ENCODE data around the gene FANCE.

The FANCE gene

DNA sequence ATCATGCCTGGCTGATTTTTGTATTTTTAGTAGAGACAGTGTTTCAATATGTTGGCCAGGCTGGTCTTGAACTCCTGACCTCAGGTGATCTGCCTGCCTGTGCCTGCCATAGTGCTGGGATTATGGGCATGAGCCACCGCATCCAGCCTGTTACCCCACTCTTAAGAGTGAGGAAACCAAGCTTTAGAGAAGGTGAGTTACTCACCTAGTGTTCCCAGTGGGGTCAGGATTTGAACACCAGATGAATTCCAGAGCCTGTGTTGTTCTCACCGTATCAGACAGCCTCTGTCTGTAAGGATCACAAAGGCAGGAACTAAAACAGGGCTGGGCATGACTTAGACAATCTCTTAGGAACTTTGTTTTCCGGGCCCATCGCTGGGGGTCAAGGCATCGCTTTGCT is 9.4 kb upstream of the FANCE start:
- H3K27me3 Mint-ChIP-seq = no peaks in the 10 kb centered on the region
- H3K36me3 Mint-ChIP-seq = no peaks in the 10 kb centered on the region
- H3K4me1 Mint-ChIP-seq = no peaks in the 10 kb centered on the region
- no peak overlapping the region for H3K27ac Mint-ChIP-seq
- H3K4me3 Mint-ChIP-seq = no peak overlapping the region
- ATAC-seq (replicated peaks) (no peak), DNase-seq (no peak)
- H3K9me3 Mint-ChIP-seq = no peaks in the 10 kb centered on the region

DNA sequence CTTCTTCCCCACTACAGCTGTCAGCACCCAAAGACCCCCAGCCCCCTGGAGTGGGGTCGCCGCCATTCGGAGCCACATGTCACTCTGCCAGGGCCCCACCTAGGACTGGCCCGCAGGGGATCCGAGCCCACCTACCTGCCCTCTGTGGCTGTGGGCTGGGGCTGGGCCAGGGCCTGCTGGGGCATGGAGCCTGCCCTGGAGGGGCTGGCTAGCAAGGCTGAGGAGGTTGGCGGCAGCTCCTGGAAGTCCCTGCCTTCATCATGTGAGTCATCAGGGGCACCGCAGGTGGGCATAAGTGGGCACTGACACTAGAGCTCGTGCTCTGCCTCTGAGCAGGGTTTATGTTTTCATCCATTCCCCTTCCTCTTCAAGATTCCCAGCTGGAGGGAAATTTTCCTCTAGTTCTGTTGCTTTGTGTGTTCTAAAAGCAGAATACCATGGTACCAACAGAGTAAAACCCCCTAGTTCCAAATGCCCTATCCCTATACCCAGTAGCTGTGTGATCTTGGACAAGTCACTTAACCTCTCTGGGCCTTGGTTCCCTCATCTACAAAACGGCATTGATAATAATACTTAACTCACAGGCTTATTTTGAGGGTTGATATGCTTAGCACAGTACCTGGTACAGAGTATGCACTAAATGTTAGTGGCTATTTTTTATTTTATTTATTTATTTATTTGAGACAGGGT is 8.7 kb upstream of the FANCE start:
- DNase-seq = no peak
- no peak for ATAC-seq (replicated peaks)
- no peaks in the 10 kb centered on the region for H3K36me3 Mint-ChIP-seq
- H3K4me1 Mint-ChIP-seq = no peaks in the 10 kb centered on the region
- H3K27ac Mint-ChIP-seq = no peak overlapping the region
- no peak overlapping the region for H3K4me3 Mint-ChIP-seq
- H3K9me3 Mint-ChIP-seq = no peaks in the 10 kb centered on the region
- H3K27me3 Mint-ChIP-seq = no peaks in the 10 kb centered on the region

DNA sequence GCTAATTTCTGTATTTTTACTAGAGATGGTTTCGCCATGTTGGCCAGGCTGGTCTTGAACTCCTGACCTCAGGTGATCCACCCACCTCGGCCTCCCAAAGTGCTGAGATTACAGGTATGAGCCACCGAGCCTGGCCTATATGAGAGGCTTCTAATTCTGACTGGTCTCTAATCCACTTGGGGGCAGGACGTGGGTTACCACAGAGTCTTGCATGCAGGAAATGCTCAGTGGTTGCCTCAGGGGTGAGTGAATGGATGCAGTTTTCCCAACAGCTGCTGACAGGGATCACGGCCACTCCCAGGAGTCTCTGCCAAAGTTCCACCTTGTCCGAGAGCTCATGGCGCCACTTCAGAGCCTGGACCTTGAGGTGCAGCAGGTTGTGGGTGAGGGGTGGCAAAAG is 6.4 kb upstream of the FANCE start:
- H3K27ac Mint-ChIP-seq = no peak overlapping the region
- peaks cover 1 to 8% of the 10 kb centered on the region in 2 donors for H3K4me1 Mint-ChIP-seq
- H3K4me3 Mint-ChIP-seq = no peak overlapping the region
- H3K36me3 Mint-ChIP-seq = no peaks in the 10 kb centered on the region
- no peaks in the 10 kb centered on the region for H3K27me3 Mint-ChIP-seq
- no peaks in the 10 kb centered on the region for H3K9me3 Mint-ChIP-seq
- DNase-seq (no peak), ATAC-seq (replicated peaks) (no peak)

DNA sequence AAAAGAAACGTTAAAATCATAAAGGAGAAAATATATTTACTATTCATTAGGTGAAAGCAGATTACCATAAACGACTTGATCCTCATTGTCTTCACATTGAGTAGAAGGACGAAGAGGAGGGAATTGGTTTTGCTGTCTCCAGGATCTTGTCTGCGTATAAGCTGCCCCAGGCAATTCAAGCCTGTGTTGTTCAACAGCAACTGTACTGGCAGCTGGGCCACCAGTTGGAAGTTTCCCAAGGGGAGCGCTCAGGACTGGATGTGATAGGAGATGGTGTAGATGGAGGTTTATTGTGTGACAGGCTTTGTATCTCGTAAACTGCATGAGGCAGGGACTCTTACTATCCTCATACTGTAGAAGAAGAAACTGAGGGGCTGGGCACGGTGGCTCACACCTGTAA is 3.9 kb upstream of the FANCE start:
- H3K36me3 Mint-ChIP-seq = no peaks in the 10 kb centered on the region
- no peak for DNase-seq
- H3K9me3 Mint-ChIP-seq = no peaks in the 10 kb centered on the region
- no peak overlapping the region for H3K27ac Mint-ChIP-seq
- no peaks in the 10 kb centered on the region for H3K27me3 Mint-ChIP-seq
- no peak for ATAC-seq (replicated peaks)
- H3K4me3 Mint-ChIP-seq = no peak overlapping the region
- peaks cover 11 to 26% of the 10 kb centered on the region in 2 donors for H3K4me1 Mint-ChIP-seq

DNA sequence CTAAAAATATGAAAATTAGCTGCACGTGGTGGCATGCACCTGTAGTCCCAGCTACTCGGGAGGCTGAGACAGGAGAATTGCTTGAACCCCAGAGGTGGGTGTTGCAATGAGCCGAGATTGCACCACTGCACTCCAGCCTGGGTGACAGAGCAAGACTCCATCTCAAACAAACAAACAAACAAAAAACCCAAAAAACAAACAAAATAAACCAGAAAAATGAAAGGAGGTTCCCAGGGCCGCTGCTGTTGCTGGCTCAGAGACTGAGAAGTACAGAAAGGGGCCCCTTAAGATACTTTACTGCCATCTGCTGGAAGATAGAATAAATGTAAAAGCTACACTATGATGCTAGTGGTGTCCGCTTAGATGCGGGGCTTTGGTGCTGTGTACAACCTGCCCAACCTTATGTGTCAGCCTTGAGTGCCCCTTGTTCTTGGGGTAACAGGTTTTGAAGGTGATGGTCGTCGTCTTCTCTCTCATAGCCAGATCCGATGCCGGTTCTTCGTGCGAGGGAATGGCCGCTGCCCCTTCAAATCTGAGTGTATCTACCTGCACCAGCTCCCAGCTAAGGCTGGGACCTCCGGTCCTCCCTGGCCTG is 2.8 kb upstream of the FANCE start:
- DNase-seq (no peak), ATAC-seq (replicated peaks) (peak; percentile 75 to 76)
- H3K27me3 Mint-ChIP-seq = no peaks in the 10 kb centered on the region
- peaks cover 14 to 38% of the 10 kb centered on the region in 2 donors for H3K4me1 Mint-ChIP-seq
- H3K9me3 Mint-ChIP-seq = no peaks in the 10 kb centered on the region
- H3K27ac Mint-ChIP-seq = no peak overlapping the region
- H3K4me3 Mint-ChIP-seq = no peak overlapping the region
- H3K36me3 Mint-ChIP-seq = peaks cover 0 to 3% of the 10 kb centered on the region in 2 donors

DNA sequence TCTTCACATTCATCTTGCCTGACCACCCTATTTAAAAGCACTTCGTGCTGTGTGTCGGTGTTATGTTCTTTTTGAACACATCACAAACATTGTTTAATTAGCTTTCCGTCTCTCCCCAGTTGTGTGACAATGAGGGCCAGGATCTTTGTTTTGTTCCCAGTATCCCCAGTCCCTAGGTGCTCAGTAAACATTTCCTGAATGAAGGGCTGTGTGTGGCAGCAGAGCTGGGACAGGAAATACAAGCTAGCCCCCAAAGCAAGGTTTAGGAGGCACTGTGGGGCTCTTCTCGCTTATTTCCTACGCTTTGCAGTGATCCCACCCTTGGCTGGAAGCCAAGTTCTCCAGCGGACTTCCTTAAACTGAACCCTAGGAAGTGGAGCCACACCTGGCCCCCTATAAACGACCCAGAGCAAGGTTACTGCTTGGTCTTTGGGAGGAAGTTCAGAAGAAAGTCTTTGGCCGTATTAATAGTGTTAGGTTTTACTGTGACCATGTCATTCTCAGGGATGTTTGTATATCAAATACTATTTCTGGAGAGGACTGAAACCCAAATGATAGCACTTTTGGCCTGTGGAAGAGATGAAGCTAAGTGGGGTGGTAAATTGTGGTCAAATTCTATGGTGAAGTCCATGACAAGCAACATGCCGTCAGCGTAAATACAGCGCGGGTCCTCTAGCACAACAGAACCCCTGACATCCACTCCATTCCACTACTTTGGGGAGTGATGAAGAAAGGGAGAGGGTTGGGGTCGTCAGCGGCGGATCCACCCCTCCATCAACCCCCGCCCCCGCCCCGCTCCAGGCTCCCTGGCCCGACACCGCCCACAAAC is 570 bp upstream of the FANCE start:
- Mint-ChIP-seq H3K27ac (peak overlapping the region; percentile 73), H3K9me3 (no peaks in the 10 kb centered on the region), H3K4me1 (peaks cover 14 to 41% of the 10 kb centered on the region in 2 donors), H3K4me3 (peak overlapping the region; percentile 90 to 92), H3K27me3 (no peaks in the 10 kb centered on the region), H3K36me3 (peaks cover 10 to 16% of the 10 kb centered on the region in 2 donors)
- no peak for ATAC-seq (replicated peaks)
- DNase-seq = no peak

DNA sequence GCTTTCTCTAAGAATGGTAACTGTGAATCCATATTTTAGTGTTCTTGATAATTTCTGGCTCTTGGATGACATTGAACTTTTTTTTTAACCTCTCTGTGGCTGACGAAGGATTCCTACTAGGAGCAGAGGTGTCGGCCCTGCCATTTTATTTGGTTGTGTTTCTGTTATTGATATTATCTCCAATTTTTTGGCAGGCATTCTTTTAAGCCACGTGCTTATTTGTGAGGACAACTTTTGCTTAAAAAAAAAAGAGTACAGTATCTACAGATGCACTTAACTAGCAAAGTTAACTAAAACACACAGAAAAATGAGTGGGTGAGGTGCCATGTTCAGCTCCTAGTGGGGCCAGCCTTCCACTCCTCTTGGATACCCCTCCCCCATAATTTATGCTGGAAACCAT is 1.1 kb downstream of the FANCE start:
- DNase-seq (no peak), ATAC-seq (replicated peaks) (no peak)
- Mint-ChIP-seq H3K27me3 (no peaks in the 10 kb centered on the region), H3K4me3 (peak overlapping the region; percentile 80 to 90), H3K9me3 (no peaks in the 10 kb centered on the region), H3K27ac (no peak overlapping the region), H3K36me3 (peaks cover 13 to 27% of the 10 kb centered on the region in 2 donors), H3K4me1 (peaks cover 18 to 52% of the 10 kb centered on the region in 2 donors)

DNA sequence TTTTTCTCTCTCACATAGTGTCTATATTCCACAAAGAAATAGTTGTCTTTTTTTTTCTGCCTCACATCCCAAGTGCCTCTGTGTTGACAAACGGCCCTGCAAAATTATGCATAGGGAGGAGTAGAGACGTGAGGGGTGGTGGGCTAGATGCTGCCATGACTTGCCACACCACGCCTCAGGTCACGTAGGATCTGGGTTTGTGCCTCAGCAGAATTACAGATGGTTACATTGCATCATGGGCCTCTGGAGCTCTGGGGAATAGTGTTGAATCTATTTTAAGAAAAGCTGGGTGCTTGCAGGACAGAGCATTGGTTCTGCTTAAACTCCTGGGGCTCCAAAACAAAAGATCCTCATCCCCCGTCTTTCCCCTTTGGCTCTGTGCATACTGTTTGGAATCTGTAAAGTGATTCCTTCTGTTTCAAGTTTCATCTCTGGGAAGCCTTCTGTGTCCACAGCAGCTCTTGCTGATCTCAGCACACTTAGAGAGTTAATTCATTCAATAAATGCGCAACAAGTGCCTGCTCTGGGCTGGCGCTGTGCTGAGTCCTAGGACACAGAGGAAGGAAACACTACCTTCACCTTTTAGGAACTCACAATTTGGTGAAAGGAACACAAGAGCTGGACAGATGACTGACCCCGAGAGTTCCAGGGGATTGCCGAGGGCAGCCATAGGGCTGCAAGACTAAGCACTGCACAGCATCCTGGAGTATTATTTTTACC is 2.4 kb downstream of the FANCE start:
- H3K4me3 Mint-ChIP-seq = peak overlapping the region in 1 of 2 donors; percentile 26
- H3K27ac Mint-ChIP-seq = no peak overlapping the region
- ATAC-seq (replicated peaks) = no peak
- no peaks in the 10 kb centered on the region for H3K9me3 Mint-ChIP-seq
- H3K27me3 Mint-ChIP-seq = no peaks in the 10 kb centered on the region
- no peak for DNase-seq
- peaks cover 21 to 48% of the 10 kb centered on the region in 2 donors for H3K4me1 Mint-ChIP-seq
- peaks cover 19 to 35% of the 10 kb centered on the region in 2 donors for H3K36me3 Mint-ChIP-seq

DNA sequence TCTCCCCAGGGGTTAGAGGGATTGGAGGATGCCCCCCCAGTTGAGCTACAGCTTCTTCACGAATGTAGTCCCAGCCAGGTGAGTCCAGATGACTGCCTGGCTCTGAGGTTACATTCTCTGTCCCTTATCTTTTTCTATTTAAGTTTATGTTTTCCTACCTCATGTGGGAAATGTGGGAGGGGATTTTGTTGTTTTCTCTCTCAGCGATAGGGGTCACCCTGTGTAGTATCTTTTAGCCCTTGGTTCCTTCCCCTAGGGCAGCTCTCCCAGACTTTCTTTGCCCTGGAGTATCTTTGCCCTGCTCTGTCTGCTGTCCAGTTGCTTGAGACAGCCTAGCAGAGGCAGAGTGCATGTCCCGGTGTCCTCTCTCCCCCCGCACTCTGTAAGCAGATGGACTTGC is 5.8 kb downstream of the FANCE start:
- Mint-ChIP-seq H3K27me3 (no peaks in the 10 kb centered on the region), H3K4me3 (no peak overlapping the region), H3K36me3 (peaks cover 30 to 53% of the 10 kb centered on the region in 2 donors), H3K9me3 (no peaks in the 10 kb centered on the region), H3K4me1 (peaks cover 14 to 30% of the 10 kb centered on the region in 2 donors), H3K27ac (no peak overlapping the region)
- ATAC-seq (replicated peaks) (no peak), DNase-seq (no peak)

DNA sequence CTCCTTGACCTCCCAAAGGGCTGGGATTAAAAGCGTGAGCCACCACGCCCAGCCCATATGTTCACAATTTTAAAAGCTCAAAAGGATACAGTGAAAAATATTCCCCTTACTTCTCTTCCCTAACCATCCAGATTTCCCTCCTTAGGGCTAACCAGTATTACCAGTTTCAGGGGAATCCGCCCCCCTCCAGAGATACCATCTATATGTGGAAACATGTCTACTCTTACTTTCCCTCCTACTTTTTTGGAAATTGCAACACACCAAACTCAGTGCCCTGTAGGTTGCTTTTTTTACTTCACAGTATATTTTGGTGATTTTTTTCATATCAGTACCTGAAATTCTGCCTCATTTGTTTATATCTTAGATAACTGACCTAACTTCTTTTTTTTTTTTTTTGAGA is 9.1 kb downstream of the FANCE start:
- no peak for DNase-seq
- no peak for ATAC-seq (replicated peaks)
- Mint-ChIP-seq H3K4me1 (peaks cover 11 to 13% of the 10 kb centered on the region in 2 donors), H3K9me3 (no peaks in the 10 kb centered on the region), H3K27ac (no peak overlapping the region), H3K36me3 (peaks cover 29 to 53% of the 10 kb centered on the region in 2 donors), H3K27me3 (no peaks in the 10 kb centered on the region), H3K4me3 (no peak overlapping the region)

DNA sequence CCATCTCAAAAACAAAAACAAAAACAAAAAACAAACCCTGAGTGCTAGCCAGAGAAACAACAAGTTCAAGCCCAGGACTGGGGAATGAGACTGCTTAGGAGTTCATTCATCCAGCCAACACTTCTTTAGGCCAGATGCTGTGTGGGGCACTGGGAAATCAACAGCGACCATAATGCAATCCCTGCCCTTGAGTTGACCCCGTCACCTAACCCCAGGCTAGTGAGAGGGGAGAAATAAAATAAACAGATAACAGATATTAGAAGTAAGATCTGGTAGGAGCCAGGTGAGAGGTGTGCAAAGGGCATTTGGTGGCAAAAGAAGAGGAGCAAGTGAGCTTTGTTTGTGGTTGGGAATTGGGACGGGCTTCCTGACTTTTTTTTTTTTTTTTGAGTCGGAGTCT is 11.2 kb downstream of the FANCE start:
- ATAC-seq (replicated peaks) (no peak), DNase-seq (no peak)
- H3K27me3 Mint-ChIP-seq = no peaks in the 10 kb centered on the region
- no peak overlapping the region for H3K27ac Mint-ChIP-seq
- no peak overlapping the region for H3K4me3 Mint-ChIP-seq
- no peaks in the 10 kb centered on the region for H3K9me3 Mint-ChIP-seq
- peaks cover 30 to 51% of the 10 kb centered on the region in 2 donors for H3K36me3 Mint-ChIP-seq
- H3K4me1 Mint-ChIP-seq = peaks cover 9 to 15% of the 10 kb centered on the region in 2 donors

DNA sequence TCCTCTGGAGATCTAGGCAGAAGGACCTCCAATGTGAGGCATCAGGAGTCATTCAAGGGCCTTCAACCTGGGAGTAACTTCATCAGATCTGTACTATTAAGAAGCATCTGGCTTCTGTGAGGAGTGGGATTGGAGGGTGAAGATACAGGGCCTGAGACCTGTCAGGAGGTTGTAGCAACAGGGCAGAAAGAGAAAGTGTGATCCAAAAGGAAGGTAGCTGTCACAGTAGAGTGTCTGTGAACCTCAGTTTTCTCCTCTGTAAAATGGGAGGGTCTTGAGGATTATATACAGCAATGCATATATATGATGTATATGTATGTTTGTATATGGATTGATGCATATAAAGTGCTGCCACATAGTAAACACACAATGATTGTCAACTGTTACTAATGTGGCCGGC is 13.5 kb downstream of the FANCE start:
- Mint-ChIP-seq H3K9me3 (no peaks in the 10 kb centered on the region), H3K4me1 (peaks cover 17 to 32% of the 10 kb centered on the region in 2 donors), H3K27me3 (no peaks in the 10 kb centered on the region), H3K27ac (no peak overlapping the region), H3K36me3 (peaks cover 42 to 58% of the 10 kb centered on the region in 2 donors), H3K4me3 (no peak overlapping the region)
- ATAC-seq (replicated peaks) (no peak), DNase-seq (no peak)

DNA sequence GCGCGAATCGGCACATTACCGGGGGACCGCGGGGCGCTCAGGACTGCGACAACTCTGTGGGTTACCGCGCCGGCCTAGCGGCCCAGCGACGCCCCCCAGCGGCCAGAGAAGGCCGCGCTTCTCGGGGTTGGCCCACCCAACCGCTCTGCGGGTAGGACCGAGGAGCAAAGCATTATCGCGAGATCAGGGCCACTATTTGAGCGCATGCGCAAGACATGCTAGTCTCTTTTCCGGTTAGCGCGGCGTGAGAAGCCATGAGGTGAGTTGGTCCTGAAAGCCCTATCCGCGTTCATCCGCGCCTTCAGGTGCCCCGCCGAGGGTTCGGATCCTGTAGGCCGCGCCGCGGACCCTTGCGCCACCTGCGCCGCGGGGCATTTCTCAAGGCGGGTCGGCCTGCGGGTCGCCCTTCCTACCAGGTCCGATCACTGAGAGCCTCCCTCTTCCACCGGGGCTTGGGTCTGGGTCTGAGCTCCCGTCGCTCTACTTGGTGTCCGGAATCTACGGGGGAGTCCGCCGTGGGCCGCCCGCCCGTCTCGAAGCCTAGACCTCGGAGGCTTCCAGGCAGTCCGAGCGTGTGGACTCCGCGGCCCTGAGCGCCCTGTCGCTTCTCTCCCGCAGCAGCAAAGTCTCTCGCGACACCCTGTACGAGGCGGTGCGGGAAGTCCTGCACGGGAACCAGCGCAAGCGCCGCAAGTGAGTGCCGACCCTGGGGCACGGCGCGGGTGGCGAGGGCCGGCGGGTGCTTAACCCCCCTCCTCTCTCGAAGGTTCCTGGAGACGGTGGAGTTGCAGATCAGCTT is 16.2 kb downstream of the FANCE start, which contains the start of gene RPL10A:
Gene RPL10A (plus strand): TSS at position 221 of the 799 bp plus-strand sequence. CDS start 34 bp downstream, at position 255.
- Mint-ChIP-seq H3K36me3 (peaks cover 49 to 70% of the 10 kb centered on the region in 2 donors), H3K27me3 (no peaks in the 10 kb centered on the region), H3K4me1 (peaks cover 25 to 55% of the 10 kb centered on the region in 2 donors), H3K4me3 (peak within 1 kb of the TSS; percentile 95 to 99), H3K27ac (peak within 1 kb of the TSS; percentile 99), H3K9me3 (no peaks in the 10 kb centered on the region)
- peak; percentile 88 to 91 for ATAC-seq (replicated peaks)
- peak; percentile 92 for DNase-seq
